Measurements from ENCODE around the gene FLYWCH2.
"Not testable (repeated sequence)": the region's sequence is repeated elsewhere in the genome, so short reads cannot be mapped to it uniquely, and the experiment has no call there.

Gene FLYWCH2

GRCh38 chr16:2943716-2944115 lies 60.7 kb downstream of the FLYWCH2 start:
- DNase-seq (ENCODE audit: low spot score), result not testable (repeated sequence)

- no peak for DNase-seq (ENCODE audit: low spot score)
These were observed 63.6 kb downstream of the FLYWCH2 start for GRCh38 chr16:2946649-2947048.
